OCI-LY3 (cell line): ENCODE measurements around the gene FDXACB1.

Source experiments
- H2AFZ ChIP-seq: fragments of 200-600, 300-600 bp; shearing (Covaris generic); 2 replicates; pipeline ENCODE4 v1.6.0; 2014; ENCODE audit warnings: antibody characterized with exemption, low read depth, low read length
- H3K27ac ChIP-seq: fragments of 200-600, 300-600 bp; sonication (generic); 2 replicates; pipeline ENCODE4 v1.5.1; 2014; ENCODE audit warnings: mild to moderate bottlenecking, low read length, moderate library complexity, mixed read lengths
- H3K27me3 ChIP-seq: fragments of 200-600, 300-600 bp; sonication (generic); 2 replicates; pipeline ENCODE4 v1.6.1; 2014; ENCODE audit warnings: low read depth, low read length, mixed read lengths
- H3K36me3 ChIP-seq: fragments of 200-600, 300-600 bp; sonication (generic); replicated peaks from 2 replicates; pipeline ENCODE3; 2014; ENCODE audit warnings: low read depth, low read length, mixed read lengths
- H3K4me1 ChIP-seq: fragments of 300-600, 200-600 bp; sonication (generic); 2 replicates; pipeline ENCODE4 v1.6.1; 2014; ENCODE audit warnings: low read length, mixed read lengths
- H3K4me2 ChIP-seq: fragments of 200-600, 300-600 bp; sonication (generic); 2 replicates; pipeline ENCODE4 v1.6.1; 2014; ENCODE audit warnings: low read length, mixed read lengths
- H3K4me3 ChIP-seq: fragments of 300-600, 200-600 bp; sonication (generic); 2 replicates; pipeline ENCODE4 v1.5.1; 2014; ENCODE audit warnings: antibody characterized with exemption, mild to moderate bottlenecking, low read length, moderate library complexity
- H3K79me2 ChIP-seq: fragments of 300-600, 200-600 bp; shearing (Covaris generic); 2 replicates; pipeline ENCODE4 v1.6.1; 2014; ENCODE audit warnings: mild to moderate bottlenecking, low read length, mixed read lengths
- H3K9ac ChIP-seq: fragments of 300-600, 200-600 bp; shearing (Covaris generic); 2 replicates; pipeline ENCODE4 v1.6.0; 2014; ENCODE audit warnings: mild to moderate bottlenecking, low read length, moderate library complexity
- H3K9me3 ChIP-seq: fragments of 200-600, 300-600 bp; shearing (Covaris generic); 2 replicates; pipeline ENCODE4 v1.6.1; 2014; ENCODE audit warnings: low read length, mixed read lengths; ENCODE audit not compliant: insufficient read depth
- H4K20me1 ChIP-seq: fragments of 200-600, 300-600 bp; sonication (generic); 2 replicates; pipeline ENCODE4 v1.6.1; 2016; ENCODE audit warnings: low read length, mixed read lengths; ENCODE audit not compliant: insufficient read depth
- CTCF ChIP-seq: fragments of 200-600, 300-600 bp; sonication (generic); IDR thresholded peaks from 2 replicates; pipeline ENCODE4 v1.5.1; 2014; ENCODE audit warnings: antibody characterized with exemption, low read length, low read depth
- EZH2phosphoT487 ChIP-seq: fragments of 200-600 bp; shearing (Covaris generic); IDR thresholded peaks from 2 replicates; pipeline ENCODE4 v1.6.1; 2018; ENCODE audit warnings: antibody characterized with exemption, mixed run types, low read depth

The FDXACB1 gene

GRCh38 chr11:111918390-111919256, 39.7 kb upstream of the FDXACB1 start, which contains the start of gene C11orf52:
Gene C11orf52 (plus strand): TSS chr11:111918913. CDS start chr11:111918973, 60 bp downstream.
- TF ChIP-seq CTCF (no peak), EZH2phosphoT487 (no peak)
- no peak within 1 kb of the TSS for H3K4me3 ChIP-seq

GRCh38 chr11:111917788-111918187, 38.8 kb upstream of the FDXACB1 start:
- H3K4me3 ChIP-seq, result no peak overlapping the region
- H3K4me2 ChIP-seq, result no peak overlapping the region
- no peaks in the 10 kb centered on the region for H3K4me1 ChIP-seq
- peaks cover 7% of the 10 kb centered on the region; the same call in 1 of the 2 replicates for H3K27me3 ChIP-seq
- no peak overlapping the region for H3K9ac ChIP-seq
- no peak for TF ChIP-seq CTCF
- no peak for TF ChIP-seq EZH2phosphoT487
- H3K27ac ChIP-seq, result no peak overlapping the region
- H3K36me3 ChIP-seq, result no peaks in the 10 kb centered on the region
- no peaks in the 10 kb centered on the region for H4K20me1 ChIP-seq
- H3K9me3 ChIP-seq, result no peaks in the 10 kb centered on the region
- H3K79me2 ChIP-seq, result no peaks in the 10 kb centered on the region
- no peak overlapping the region for H2AFZ ChIP-seq

More at GRCh38 chr11:111918390-111919256, 39.7 kb upstream of the FDXACB1 start, which contains the start of gene C11orf52:
- Histone ChIP-seq H3K27ac (no peak within 1 kb of the TSS), H4K20me1 (no peaks in the 10 kb centered on the region), H3K36me3 (no peaks in the 10 kb centered on the region), H3K4me2 (no peak within 1 kb of the TSS), H3K27me3 (peaks cover 12% of the 10 kb centered on the region; the same call in 1 of the 2 replicates), H3K4me1 (no peaks in the 10 kb centered on the region), H3K79me2 (no peaks in the 10 kb centered on the region), H3K9ac (no peak within 1 kb of the TSS), H2AFZ (no peak within 1 kb of the TSS), H3K9me3 (no peaks in the 10 kb centered on the region)

DNA sequence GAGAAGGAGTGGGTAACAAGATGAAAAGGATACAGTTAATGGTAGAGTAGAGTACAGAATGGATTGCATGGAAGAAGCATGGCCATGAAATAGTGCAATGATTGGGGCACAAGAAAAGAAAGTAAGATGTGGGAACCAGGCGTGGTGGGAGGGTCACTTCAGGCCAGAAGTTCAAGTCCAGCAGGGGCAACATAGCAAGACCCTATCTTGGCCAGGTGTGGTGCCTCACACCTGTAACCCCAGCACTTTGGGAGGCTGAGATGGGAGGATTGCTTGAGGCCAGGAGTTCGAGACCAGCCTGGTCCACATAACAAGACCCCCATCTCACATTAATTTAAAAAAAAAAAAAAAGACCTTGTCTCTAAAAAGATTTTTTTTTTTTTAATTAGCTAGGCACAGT, 38.3 kb upstream of the FDXACB1 start:
- no peaks in the 10 kb centered on the region for H4K20me1 ChIP-seq
- H3K9me3 ChIP-seq, result no peaks in the 10 kb centered on the region
- H3K4me2 ChIP-seq, result no peak overlapping the region
- no peaks in the 10 kb centered on the region for H3K36me3 ChIP-seq
- no peak overlapping the region for H3K27ac ChIP-seq
- no peak overlapping the region for H2AFZ ChIP-seq
- TF ChIP-seq EZH2phosphoT487 (no peak), CTCF (no peak)
- H3K79me2 ChIP-seq, result no peaks in the 10 kb centered on the region
- H3K4me3 ChIP-seq, result no peak overlapping the region
- 0 out of 2 replicates have a peak, but pooled peaks cover 7% of the 10 kb centered on the region for H3K27me3 ChIP-seq
- H3K9ac ChIP-seq, result no peak overlapping the region
- no peaks in the 10 kb centered on the region for H3K4me1 ChIP-seq

DNA sequence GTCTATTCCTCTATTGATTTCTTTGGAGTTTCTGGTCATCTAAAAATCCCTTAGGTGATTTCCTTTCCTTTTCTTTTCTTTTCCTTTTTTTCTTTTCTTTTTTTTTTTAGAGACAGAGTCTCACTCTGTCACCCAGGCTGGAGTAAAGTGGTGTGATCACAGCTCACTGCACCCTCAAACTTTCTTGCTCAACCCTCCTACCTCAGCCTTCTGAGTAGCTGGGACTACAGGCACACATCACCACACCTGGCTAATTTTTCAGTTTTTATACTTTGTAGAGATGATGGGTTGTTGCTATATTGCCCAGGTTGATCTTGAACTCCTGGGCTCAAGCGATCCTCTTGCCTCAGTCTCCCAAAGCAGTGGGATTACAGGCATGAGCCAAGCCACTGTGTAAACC, 37.8 kb upstream of the FDXACB1 start:
- Histone ChIP-seq H3K4me3 (no peak overlapping the region), H4K20me1 (no peaks in the 10 kb centered on the region), H3K4me2 (no peak overlapping the region), H3K36me3 (no peaks in the 10 kb centered on the region), H3K9ac (no peak overlapping the region), H3K4me1 (no peaks in the 10 kb centered on the region), H3K27ac (no peak overlapping the region), H2AFZ (no peak overlapping the region), H3K9me3 (no peaks in the 10 kb centered on the region), H3K79me2 (no peaks in the 10 kb centered on the region), H3K27me3 (peaks cover 11% of the 10 kb centered on the region; the same call in 1 of the 2 replicates)
- TF ChIP-seq EZH2phosphoT487 (no peak), CTCF (no peak)
